PFSK-1 (cell line): ENCODE data around the gene EVA1B.

Experiments used
- FOXP2 ChIP-seq: optimal IDR thresholded peaks from 2 replicates; pipeline ENCODE3; 2011; ENCODE audit warnings: borderline replicate concordance, control low read depth, inconsistent platforms; ENCODE audit not compliant: insufficient read depth; ENCODE audit errors: extremely low read length, extremely low read depth
- POLR2AphosphoS5 ChIP-seq: IDR thresholded peaks from 2 replicates; pipeline ENCODE4 v1.6.1; 2012; ENCODE audit warnings: low read depth, mild to moderate bottlenecking, control low read depth, low read length, moderate library complexity
- REST ChIP-seq, 2 experiments: IDR thresholded peaks; 2 replicates each; pipeline versions ENCODE4 v1.6.1 to v1.8.0; 2011 to 2012; ENCODE audit warnings: low read depth in 2 of 2, low read length in 2 of 2, control low read depth in 1 of 2, inconsistent platforms in 1 of 2, mild to moderate bottlenecking in 1 of 2, moderate library complexity in 1 of 2; ENCODE audit not compliant: insufficient read depth in 1 of 2
- SIN3A ChIP-seq: IDR thresholded peaks from 2 replicates; pipeline ENCODE4 v1.6.1; 2012; ENCODE audit warnings: mild to moderate bottlenecking, low read length, moderate library complexity, borderline replicate concordance; ENCODE audit not compliant: insufficient read depth
- TAF1 ChIP-seq: IDR thresholded peaks from 2 replicates; pipeline ENCODE4 v1.6.1; 2012; ENCODE audit warnings: low read length, control low read depth, borderline replicate concordance; ENCODE audit not compliant: insufficient read depth

Gene EVA1B

DNA sequence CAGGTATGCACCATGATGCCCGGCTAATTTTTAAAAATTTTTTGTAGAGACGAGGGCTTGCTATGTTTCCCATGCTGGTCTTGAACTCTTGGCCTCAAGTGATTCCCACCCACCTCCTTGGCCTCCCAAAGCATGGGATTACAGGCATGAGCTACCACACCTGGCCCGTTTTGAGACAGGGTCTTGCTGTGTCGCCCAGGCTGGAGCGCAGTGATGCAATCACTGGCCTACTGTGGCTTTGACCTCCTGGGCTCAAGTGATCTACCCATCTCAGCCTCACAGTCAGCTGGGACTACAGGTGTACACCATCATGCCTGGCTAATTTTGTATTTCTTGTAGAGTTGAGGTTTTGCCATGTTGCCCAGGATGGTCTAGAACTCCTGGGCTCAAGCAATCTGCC is 24.8 kb downstream of the EVA1B start:
- TF ChIP-seq REST (IDR thresholded peaks at IDR 0.05; ENCODE audit: insufficient read depth in 1 of 2, low read depth in 2 of 2, low read length in 2 of 2) (no peak), TAF1 (no peak), FOXP2 (no peak), SIN3A (no peak), POLR2AphosphoS5 (no peak)

- TF ChIP-seq REST (IDR thresholded peaks at IDR 0.05; ENCODE audit: insufficient read depth in 1 of 2, low read depth in 2 of 2, low read length in 2 of 2) = no peak
- no peak for TF ChIP-seq FOXP2
- no peak for TF ChIP-seq TAF1
- TF ChIP-seq POLR2AphosphoS5 = no peak
- no peak for TF ChIP-seq SIN3A
Observed at GRCh38 chr1:36297062-36297461, 26.4 kb downstream of the EVA1B start.

- TF ChIP-seq FOXP2 = no peak
Observed at GRCh38 chr1:36295390-36295789, 28.1 kb downstream of the EVA1B start.

- TF ChIP-seq TAF1 (no peak), SIN3A (no peak), FOXP2 (no peak), POLR2AphosphoS5 (no peak), REST (IDR thresholded peaks at IDR 0.05; ENCODE audit: insufficient read depth in 1 of 2, low read depth in 2 of 2, low read length in 2 of 2) (no peak)
Observed at GRCh38 chr1:36287595-36287994, 35.9 kb downstream of the EVA1B start.

DNA sequence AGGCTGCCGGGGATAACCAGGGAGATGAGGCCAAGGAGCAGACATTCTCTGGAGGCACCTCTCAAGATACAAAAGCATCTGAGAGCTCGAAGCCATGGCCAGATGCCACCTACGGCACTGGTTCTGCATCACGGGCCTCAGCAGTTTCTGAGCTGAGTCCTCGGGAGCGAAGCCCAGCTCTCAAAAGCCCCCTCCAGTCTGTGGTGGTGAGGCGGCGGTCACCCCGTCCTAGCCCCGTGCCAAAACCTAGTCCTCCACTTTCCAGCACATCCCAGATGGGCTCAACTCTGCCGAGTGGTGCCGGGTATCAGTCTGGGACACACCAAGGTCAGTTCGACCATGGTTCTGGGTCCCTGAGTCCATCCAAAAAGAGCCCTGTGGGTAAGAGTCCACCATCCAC is 36.6 kb downstream of the EVA1B start:
- TF ChIP-seq SIN3A (no peak), TAF1 (no peak), REST (IDR thresholded peaks at IDR 0.05; ENCODE audit: insufficient read depth in 1 of 2, low read depth in 2 of 2, low read length in 2 of 2) (no peak), FOXP2 (no peak), POLR2AphosphoS5 (no peak)
